ENCODE data around the gene SLC17A1. TPM values are rescaled to one million over a fixed set of nuclear protein-coding genes. Genes with fewer than 3 reads are reported as not detected.

Gene SLC17A1
- total RNA-seq, 6 experiments from 2014 or later: not detected

- TF ChIP-seq CTCF (IDR thresholded peaks at IDR 0.05): no peak
These were observed 10.7 kb upstream of the SLC17A1 start for GRCh38 chr6:25842526-25842925.

GRCh38 chr6:25835442-25836283 lies 3.8 kb upstream of the SLC17A1 start:
- no peaks in the 10 kb centered on the region; the same call in 1 of the 2 replicates for H3K9me3 Mint-ChIP-seq
- TF ChIP-seq CTCF (IDR thresholded peaks at IDR 0.05): no peak
- no peaks in the 10 kb centered on the region for H3K36me3 Mint-ChIP-seq (ENCODE audit: low read depth)
- no peaks in the 10 kb centered on the region; the same call in 1 of the 2 replicates for H3K27me3 Mint-ChIP-seq (ENCODE audit: insufficient read depth)
- DNase-seq: no peak
- H3K4me3 Mint-ChIP-seq: no peak overlapping the region
- H3K27ac Mint-ChIP-seq: no peak overlapping the region
- no peaks in the 10 kb centered on the region for H3K4me1 Mint-ChIP-seq (ENCODE audit: low read depth)

More at GRCh38 chr6:25842526-25842925, 10.7 kb upstream of the SLC17A1 start:
- Mint-ChIP-seq H3K36me3 (ENCODE audit: low read depth) (no peaks in the 10 kb centered on the region), H3K4me3 (no peak overlapping the region), H3K4me1 (ENCODE audit: low read depth) (no peaks in the 10 kb centered on the region), H3K27ac (no peak overlapping the region), H3K27me3 (ENCODE audit: insufficient read depth) (no peaks in the 10 kb centered on the region), H3K9me3 (no peaks in the 10 kb centered on the region; the same call in none of the 2 replicates)
- no peak for DNase-seq

- no peaks in the 10 kb centered on the region for H3K36me3 Mint-ChIP-seq (ENCODE audit: low read depth)
- no peak overlapping the region for H3K4me3 Mint-ChIP-seq
- TF ChIP-seq CTCF (IDR thresholded peaks at IDR 0.05): no peak
These were observed 3.1 kb upstream of the SLC17A1 start for GRCh38 chr6:25834950-25835349.

GRCh38 chr6:25833136-25833535 lies 1.3 kb upstream of the SLC17A1 start:
- DNase-seq: no peak
- Mint-ChIP-seq H3K27me3 (ENCODE audit: insufficient read depth) (no peaks in the 10 kb centered on the region; the same call in 1 of the 2 replicates), H3K27ac (no peak overlapping the region), H3K4me3 (no peak overlapping the region), H3K36me3 (ENCODE audit: low read depth) (no peaks in the 10 kb centered on the region), H3K4me1 (ENCODE audit: low read depth) (no peaks in the 10 kb centered on the region), H3K9me3 (no peaks in the 10 kb centered on the region)
- TF ChIP-seq CTCF (IDR thresholded peaks at IDR 0.05): no peak

More at GRCh38 chr6:25834950-25835349, 3.1 kb upstream of the SLC17A1 start:
- H3K4me1 Mint-ChIP-seq (ENCODE audit: low read depth): no peaks in the 10 kb centered on the region
- H3K27me3 Mint-ChIP-seq (ENCODE audit: insufficient read depth): no peaks in the 10 kb centered on the region; the same call in 1 of the 2 replicates
- H3K27ac Mint-ChIP-seq: no peak overlapping the region
- H3K9me3 Mint-ChIP-seq: no peaks in the 10 kb centered on the region; the same call in 1 of the 2 replicates
- DNase-seq: no peak

GRCh38 chr6:25832670-25833069 lies 818 bp upstream of the SLC17A1 start:
- Mint-ChIP-seq H3K4me1 (ENCODE audit: low read depth) (no peaks in the 10 kb centered on the region), H3K4me3 (no peak overlapping the region), H3K27ac (no peak overlapping the region), H3K36me3 (ENCODE audit: low read depth) (no peaks in the 10 kb centered on the region), H3K9me3 (no peaks in the 10 kb centered on the region; the same call in 1 of the 2 replicates), H3K27me3 (ENCODE audit: insufficient read depth) (no peaks in the 10 kb centered on the region; the same call in 1 of the 2 replicates)
- DNase-seq: no peak
- TF ChIP-seq CTCF (IDR thresholded peaks at IDR 0.05): no peak
